Measurements from ENCODE around the gene SQOR.
"Not testable (repeated sequence)": the region's sequence is repeated elsewhere in the genome, so short reads cannot be mapped to it uniquely, and the experiment has no call there.

Gene SQOR

DNA sequence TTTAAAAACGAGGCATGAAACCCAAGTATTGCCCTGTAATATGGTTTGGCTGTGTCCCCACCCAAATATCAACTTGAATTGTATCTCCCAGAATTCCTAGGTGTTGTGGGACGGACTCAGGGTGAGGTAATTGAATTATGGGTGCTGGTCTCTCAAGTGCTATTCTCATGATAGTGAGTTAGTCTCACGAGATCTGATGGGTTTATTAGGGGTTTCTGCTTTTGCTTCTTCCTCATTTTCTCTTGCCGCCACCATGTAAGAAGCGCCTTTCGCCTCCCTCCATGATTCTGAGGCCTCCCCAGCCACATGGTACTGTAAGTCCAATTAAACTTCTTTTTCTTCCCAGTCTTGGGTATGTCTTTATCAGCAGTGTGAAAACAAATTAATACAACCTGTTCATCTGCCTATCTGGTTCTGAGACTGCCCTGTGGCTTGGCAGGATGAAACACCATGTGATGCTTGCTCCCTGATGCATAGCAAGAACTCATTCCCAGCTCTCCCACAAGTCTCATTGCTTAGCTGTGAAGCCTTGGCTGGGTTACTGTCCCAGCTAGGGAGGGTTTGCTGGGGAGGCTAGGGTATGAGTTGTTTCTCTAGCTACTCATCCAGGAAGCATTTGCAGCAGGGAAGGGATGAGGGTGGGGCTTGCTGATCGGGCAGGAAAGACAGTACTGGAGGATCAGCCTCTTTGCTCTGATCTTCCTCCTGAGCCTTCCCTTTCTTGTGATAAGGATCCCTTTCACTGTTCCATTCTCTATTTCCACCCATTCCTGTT, 3.7 kb upstream of the SQOR start:
- DNase-seq (ENCODE audit: low read depth in 1 of 2, low spot score in 1 of 2), result no peak

DNA sequence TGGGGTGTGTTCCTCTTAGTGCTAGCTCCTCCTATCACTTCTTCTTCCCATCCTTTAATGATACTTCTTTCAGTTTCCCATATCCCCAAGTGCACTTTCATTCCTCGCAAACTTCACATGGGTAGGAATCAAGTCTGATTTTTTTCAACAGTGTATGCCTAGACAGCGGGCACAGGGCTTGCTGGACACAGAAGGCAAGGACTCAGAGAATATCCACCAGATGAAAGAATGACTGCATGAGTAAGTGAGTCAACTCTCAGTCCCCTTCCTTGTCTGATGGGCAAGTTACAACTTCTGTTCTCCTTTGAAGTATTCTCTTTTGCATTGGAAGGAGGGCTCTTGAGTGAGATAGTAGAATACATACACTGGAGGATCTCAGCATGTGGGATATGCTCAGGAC, 3.1 kb upstream of the SQOR start:
- DNase-seq (ENCODE audit: low read depth in 1 of 2, low spot score in 1 of 2), result no peak

DNA sequence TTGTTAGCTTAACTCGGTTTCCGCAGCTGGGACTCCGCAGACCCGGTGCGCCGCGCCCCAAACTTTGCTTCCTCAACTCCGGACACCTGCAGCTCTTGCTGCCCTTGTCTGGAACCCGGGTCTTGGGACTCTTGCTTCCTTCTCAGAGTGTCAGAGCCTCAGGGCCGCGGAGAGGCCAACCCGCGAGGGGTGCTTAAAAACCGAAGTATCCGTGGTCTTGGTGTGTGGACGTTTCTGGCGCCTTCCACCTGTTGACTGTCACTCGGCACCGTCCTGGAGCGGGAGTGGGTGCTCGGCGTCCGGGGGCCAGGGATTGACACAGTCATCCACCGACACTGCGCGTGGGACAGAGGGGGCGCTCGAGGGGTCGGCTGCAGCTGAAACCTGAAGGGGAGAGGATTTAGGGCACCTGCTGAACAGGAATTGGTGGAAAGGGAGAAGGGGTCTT, 386 bp downstream of the SQOR start:
- DNase-seq (ENCODE audit: low read depth in 1 of 2, low spot score in 1 of 2), result peak; percentile 33 to 46

DNA sequence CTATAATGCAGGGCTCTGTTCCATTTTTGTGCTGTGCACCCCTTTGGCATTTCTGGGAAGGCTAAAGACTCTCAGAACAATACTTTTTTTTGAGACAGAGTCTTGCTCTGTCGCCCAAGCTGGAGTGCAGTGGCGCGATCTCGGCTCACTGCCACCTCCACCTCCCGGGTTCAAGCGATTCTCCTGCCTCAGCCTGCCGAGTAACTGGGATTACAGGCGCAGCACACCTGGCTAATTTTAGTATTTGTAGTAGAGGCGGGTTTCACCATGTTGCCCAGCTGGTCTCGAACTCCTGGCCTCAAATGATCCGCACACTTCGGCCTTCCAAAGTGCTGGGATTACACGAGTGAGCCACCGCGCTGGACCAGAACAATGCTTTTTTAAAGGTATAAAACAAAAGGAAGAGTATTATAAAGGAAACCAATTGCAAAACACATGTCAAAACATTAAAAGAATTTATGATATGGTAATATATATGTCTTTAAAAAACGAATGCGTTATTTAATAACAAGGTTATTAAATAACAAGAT, 999 bp downstream of the SQOR start:
- no peak for DNase-seq (ENCODE audit: low read depth in 1 of 2, low spot score in 1 of 2)

DNA sequence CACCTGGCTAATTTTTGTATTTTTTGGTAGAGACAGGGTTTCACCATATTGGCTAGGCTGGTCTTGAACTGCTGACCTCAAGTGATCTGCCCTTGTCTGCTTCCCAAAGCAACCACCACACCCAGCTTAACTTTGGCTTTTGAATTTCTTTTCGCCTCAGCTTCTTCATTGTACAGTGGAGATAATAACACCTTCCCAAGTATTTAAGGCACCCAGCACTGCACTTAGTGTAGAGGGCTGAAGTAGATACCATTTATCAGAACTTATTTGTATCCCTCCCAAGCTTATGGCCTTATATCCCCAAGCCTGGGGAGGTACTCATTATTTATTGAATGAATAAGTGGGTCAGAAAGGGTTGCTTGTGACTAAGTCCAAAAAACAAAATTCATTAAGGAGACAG, 2.3 kb downstream of the SQOR start:
- no peak for DNase-seq (ENCODE audit: low read depth in 1 of 2, low spot score in 1 of 2)

DNA sequence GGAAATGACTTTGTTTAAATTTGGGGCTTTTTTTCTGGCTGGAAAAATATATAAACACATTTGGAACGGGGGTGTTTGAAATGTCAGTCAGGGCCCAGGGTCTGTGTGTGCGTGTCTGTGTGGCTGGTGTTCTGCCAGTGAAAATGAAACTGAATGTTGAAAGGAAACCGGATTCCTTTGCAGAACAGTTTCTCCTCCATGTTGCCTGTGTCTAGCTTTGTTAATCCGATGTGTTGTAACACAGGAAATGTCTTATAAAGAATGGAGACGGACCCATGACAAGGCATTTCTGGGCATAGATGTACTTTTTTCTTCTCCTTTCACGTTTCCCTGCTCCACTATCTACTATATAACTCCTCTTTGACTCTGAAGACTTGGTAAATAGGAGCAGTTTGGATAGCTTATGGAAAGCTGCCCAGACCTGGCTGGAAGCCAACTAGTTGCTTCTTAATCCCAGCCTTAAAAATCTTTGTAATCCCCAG, 2.8 kb downstream of the SQOR start:
- peak in 1 of 2 donors; percentile 33 for DNase-seq (ENCODE audit: low read depth in 1 of 2, low spot score in 1 of 2)

DNA sequence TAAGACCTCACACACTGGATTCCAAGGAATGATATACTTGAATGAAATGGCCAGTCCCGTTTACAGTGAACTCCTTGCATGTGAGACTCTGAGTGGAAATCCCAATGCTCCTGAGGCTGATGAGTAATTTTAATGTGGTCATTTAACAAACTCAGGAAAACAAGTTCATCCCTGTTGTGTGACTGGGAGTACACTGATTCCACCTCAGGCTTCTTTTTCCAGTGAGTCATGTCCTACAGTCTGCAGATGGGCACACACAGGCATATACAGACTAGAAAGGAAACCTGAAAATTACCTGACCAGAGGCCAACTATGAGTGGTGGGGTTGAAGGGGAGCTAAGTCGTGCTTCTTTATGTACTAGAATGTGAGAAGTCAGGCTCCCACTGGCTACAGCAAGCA, 5.8 kb downstream of the SQOR start:
- DNase-seq (ENCODE audit: low read depth in 1 of 2, low spot score in 1 of 2), result no peak

DNA sequence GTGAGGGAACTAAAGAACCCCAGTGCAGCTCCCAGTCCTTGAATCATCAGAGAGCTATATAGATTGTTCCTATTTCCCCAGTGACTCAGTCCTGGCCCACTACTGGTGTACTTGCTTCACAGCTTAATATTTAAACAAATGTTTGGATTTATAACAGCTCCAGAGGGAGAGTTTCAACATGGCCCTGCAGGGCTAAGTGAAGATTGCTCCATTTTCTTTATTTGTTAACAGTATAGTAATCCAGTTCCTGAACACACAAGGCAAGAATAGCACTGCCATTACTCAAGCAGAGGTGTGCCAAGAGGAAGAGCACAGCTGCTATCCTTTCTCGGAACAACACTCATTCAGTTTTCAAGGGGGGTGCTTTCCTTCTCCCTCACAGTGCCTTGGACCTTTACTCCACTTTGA, 6.5 kb downstream of the SQOR start:
- DNase-seq (ENCODE audit: low read depth in 1 of 2, low spot score in 1 of 2), result no peak

DNA sequence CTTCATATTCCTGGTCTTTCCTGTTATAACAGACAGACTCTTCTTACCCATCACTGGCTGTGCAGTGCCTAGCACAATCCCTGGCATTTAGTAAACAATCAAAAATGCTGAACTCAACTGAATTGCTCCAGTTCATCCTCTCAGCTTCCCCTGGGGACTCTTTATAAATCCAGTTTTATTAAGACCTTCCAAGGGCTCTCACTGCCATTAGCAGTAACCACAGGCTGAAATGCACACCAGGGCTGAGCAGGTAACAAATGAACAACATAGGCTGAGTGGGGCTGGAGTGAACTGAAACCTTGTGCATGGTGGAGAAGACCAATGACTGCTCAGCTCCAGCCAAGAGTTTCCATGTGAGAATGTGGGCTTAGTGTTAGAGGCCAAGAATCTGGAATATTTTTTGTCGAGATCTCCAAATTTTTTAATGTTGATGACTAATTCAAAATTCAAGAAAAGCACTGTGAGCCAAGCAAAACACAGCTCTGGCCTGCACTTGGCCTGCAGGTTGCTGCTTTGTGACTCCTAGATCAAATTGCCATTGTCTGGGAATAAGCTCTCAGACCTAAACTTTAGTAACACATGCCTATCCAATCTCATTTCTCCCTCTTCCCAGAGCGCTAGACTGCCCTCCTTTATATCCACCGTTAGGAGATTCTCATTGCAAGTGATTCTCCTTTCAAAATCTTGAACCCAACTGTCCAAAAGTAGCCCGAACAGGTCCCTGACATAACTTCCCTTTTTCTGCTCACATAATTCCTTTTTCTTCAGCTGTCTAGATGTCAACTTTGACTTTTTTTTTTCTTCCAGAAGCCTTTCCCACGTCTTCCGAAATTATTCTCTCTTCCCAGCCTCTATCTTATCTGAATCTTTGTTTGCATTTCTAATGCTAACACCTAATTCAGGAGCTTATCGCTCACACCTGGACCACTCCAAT, 7.4 kb downstream of the SQOR start:
- no peak for DNase-seq (ENCODE audit: low read depth in 1 of 2, low spot score in 1 of 2)

DNA sequence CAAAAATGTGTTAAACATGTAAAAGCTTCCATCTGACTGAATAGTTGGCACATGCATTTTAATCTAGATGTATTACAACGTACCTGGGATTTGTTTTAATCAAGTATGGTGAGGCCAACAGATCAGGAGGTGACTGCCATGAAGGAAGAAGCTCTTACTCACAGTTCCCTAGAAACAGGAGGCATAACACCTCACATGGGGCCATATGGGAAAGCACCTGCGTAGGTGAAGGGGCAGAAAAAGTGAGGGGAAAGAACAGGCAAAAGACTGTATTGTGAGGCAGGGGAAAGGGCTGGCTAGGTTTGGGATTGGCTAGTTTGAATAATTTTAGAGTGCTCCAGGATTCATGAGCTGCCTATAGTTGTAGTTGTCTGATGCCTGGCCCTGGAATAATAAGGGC, 9.6 kb downstream of the SQOR start:
- no peak for DNase-seq (ENCODE audit: low read depth in 1 of 2, low spot score in 1 of 2)

DNA sequence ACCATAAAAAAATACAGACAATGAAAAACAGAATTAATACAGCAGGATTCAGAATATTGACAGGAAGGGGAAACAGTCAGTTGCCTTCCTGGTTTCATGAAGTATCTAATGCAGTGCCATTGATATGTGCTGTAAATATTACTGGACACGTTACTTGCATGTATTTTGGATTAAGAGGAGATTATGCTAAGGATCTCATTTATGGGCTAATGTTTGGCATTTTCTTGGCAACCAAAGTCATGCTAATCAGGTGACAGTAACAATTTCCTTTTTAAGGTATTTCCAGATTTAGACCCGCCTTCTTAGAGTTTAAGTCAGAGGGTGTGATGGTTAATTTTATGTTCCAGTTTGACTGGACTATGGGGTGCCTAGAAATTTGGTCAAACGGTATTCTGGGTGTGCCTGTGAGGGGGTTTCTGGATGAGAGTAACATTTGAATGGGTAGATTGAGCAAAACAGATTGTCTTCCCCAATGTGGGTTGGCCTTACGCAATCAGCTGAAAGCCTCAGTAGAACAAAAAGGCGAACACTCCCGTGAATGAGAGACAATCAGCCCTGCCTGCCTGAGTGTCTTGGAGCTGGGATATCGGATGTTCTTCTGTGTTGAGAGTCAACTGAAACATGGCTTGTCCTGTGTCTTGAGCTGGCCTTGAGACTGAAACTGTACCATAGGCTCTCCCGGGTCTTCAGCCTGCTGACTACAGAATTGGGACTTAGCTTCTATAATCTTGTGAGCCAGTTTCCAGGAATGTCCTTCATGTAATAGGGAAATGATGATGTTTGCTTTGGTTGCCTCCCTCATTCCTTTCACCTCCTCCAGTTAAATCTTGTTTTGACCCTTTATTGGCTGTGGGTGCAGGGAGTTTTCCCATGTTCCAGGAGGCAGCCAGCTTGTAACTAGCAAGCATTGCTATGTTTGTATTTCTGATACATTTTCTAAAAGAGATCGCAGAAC, 10.5 kb downstream of the SQOR start:
- DNase-seq (ENCODE audit: low read depth in 1 of 2, low spot score in 1 of 2), result no peak

DNA sequence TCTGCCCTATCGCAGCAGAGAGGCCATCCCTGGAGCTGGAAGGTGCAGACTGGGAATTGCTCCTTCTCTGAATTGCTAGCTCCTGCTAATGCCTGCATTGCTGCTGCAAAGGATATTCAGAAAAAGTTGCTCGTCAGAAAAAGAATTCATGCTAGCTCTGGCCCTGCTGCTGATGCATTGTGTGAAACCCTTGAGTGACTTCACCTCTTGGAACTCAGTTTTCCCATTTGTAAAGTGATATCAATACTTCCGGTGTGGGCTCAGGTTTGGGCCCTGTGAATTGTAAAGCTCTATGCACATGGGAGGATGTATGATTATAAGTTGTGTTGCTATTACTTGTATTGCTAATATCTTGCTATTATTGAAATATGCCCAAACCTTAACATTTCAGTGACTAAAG, 11.4 kb downstream of the SQOR start:
- no peak for DNase-seq (ENCODE audit: low read depth in 1 of 2, low spot score in 1 of 2)

DNA sequence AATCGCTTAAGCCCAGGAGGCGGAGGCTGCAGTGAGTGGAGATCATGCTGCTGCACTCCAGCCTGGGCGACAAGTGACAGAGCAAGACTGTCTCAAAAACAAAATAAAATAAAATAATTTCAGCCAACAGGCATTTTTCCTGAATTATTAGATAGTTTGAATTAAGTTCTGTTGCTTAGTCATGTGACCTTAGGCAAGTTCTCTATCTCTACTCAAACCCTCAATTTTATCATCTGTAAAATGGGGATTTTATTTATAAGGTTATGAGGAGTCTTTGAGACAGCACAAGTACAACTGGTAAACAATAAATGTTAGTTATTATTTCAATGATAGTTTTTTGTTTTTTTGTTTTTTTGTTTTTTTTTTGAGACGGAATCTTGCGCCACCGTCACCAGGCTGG, 13.0 kb downstream of the SQOR start:
- no peak for DNase-seq (ENCODE audit: low read depth in 1 of 2, low spot score in 1 of 2)

DNA sequence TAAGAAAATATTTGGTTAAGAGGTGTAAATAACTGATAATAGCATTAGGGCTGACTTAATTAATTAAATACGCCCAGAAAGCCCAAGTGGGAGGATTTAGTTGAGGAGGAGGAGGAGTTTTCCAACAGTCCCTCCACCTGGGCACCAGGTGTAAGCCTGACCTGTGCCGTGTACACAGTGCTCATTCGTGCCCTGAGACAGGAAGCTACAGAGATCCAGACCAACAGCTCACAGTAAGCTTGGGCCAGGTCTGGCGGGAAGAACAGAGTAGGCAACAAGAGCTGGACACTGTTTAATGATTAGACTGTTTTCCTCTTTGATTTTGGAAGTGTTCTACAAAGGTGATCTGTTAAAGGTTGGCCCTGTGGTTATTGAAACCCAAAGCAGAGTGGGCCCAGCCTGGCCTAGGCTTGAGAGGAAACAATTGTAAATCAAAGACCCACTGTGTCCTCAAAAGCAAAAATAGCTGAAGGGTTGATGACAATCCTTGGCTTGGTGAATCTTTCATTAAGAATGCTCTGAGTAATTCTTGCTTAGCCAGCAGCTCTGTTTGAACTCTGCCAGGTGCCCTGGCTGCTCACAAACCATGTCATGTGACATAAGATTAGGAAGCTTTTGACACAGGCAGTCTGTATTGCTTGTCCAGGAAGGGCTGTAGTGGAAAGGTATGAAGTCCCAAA, 13.8 kb downstream of the SQOR start:
- no peak for DNase-seq (ENCODE audit: low read depth in 1 of 2, low spot score in 1 of 2)

DNA sequence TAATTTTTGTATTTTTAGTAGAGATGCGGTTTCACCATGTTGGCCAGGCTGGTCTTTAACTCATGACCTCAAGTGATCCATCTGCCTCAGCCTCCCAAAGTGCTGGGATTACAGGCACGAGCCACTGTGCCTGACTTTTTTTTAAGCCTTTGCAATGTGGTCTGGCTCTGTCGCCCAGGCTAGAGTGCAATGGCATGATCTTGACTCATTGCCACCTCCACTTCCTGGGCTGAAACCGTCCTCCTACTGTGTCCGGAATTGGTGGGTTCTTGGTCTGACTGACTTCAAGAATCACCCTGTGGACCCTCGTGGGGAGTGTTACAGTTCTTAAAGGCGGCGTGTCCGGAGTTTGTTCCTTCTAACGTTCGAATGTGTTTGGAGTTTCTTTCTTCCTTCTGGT, 15.2 kb downstream of the SQOR start:
- DNase-seq (ENCODE audit: low read depth in 1 of 2, low spot score in 1 of 2), result not testable (repeated sequence)

DNA sequence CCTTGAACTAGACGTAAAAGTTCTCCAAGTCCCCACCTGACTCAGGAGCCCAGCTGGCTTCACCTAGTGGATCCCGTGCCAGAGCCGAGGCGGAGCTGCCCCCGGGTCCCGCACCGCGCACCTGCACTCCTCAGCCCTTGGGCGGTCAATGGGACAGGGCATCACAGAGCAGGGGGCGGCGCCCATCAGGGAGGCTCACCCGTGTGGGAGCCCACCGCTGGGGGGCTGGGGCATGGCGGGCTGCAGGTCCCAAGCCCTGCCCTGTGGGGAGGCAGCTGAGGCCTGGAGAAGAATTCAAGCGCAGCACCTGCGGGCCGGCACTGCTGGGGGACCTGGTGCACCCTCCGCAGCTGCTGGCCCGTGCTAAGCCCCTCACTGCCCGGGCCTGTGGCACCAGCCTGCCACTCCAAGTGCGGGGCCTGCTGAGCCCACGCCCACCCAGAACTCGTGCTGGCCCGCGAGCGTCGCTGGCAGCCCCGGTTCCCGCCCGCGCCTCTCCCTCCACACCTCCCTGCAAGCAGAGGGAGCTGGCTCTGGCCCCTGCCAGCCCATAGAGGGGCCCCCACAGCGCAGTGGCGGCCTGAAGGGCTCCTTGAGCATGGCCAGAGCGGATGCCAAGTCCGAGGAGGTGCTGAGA, 16.2 kb downstream of the SQOR start:
- no peak for DNase-seq (ENCODE audit: low read depth in 1 of 2, low spot score in 1 of 2)

DNA sequence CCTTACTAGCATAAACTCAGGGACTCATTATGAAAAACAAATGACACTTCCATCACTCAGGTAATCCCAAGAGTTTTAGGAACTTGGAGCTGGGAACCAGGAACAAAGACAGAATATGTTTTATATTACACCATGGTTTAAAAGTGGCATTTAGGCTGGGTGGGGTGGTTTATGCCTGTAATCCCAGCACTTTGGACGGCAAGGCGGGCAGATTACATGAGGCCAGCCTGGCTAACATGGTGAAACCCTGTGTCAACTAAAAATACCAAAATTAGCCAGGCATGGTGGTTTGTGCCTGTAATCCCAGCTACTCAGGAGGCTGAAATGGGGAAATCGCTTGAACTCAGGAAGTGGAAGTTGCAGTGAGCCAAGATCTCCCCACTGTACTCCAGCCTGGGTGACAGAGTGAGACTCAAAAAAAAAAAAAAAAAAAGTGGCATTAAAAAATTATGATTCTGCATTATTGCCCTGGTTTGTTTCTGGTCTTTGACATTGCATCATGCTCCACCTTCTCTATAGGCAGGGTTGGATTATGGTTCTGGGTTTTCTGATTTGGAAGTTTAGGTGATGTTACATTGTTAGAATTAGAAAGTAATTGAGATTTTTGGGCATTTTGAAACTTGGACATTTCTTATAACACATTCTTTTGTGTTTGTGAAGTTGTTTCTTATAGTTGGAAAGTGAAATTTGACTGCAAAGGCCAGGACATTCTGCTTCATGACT, 19.0 kb downstream of the SQOR start:
- DNase-seq (ENCODE audit: low read depth in 1 of 2, low spot score in 1 of 2), result no peak

DNA sequence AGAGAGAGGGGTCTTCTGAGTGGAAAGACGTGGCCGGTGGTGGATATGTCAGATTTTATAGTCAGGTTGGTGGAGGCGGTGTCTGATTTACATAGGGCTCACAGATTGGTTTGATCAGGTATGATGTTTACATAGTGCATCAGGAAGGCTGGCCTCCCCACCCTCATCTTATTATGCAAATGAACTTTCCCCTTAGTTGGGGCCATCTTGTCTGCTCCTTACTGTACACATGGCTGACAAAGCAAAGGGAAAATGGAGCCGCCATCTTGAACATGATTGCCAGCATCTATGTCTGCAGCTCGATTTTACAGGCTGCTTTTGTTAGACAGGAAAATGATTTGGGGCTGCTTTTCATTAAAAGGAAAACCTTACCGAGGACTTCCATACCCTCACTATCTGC, 19.9 kb downstream of the SQOR start:
- DNase-seq (ENCODE audit: low read depth in 1 of 2, low spot score in 1 of 2), result no peak

DNA sequence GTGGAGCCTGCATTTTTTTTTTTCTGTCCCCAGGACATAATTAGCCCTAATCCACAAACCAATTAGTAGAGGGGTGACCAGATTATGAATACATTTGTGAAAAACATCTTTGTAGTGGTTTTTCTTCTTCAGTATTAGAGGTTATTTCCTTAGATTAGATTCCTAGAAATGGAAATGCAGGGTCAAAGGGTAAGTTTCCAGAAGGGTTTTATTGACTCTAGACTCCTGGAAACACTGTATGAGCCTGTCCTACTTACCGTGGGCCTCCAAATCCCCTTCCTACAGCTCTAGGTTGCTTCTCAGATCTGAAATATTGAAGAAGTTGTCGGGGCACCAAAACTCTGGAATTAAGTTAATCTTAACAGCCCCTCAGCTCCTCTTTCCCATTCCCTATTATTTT, 22.4 kb downstream of the SQOR start:
- DNase-seq (ENCODE audit: low read depth in 1 of 2, low spot score in 1 of 2), result no peak
